Astrocyte of the spinal cord (primary cell): ENCODE data around the gene TTLL7.

ENCODE experiments used
- DNase-seq: peaks from one replicate; pipeline ENCODE4 v3.0.0; 2011; ENCODE audit warnings: low read depth, low spot score
- H3K4me3 ChIP-seq: 2 replicates; pipeline ENCODE4 v1.5.1; 2011; ENCODE audit warnings: low read depth, mild to moderate bottlenecking, low read length, moderate library complexity
- CTCF ChIP-seq: IDR thresholded peaks from 2 replicates; pipeline ENCODE4 v1.5.1; 2012; ENCODE audit warnings: low read depth, mild to moderate bottlenecking, low read length, inconsistent platforms
- in situ Hi-C: cut with HindIII; loops from 2 replicates; pipeline ENCODE4 v1.10.0; 2017; ENCODE audit warnings: low sequenced_read_pairs

The TTLL7 gene

GRCh38 chr1:83909687-83910086 is 89.2 kb downstream of the TTLL7 start:
- no peak overlapping the region for H3K4me3 ChIP-seq
- no peak for TF ChIP-seq CTCF
- no peak for DNase-seq
- in situ Hi-C loops: no loop called here

GRCh38 chr1:83905315-83905907 is 93.5 kb downstream of the TTLL7 start:
- no peak overlapping the region for H3K4me3 ChIP-seq
- peak; percentile 26 for DNase-seq
- TF ChIP-seq CTCF: peak; percentile 68
- in situ Hi-C loops: no loop called here

- TF ChIP-seq CTCF: no peak
- no peak overlapping the region for H3K4me3 ChIP-seq
- in situ Hi-C loops: no loop called here
- DNase-seq: peak; percentile 66
Observed at GRCh38 chr1:83901547-83902155, 97.3 kb downstream of the TTLL7 start.

GRCh38 chr1:83900524-83900923 is 98.4 kb downstream of the TTLL7 start:
- DNase-seq: peak; percentile 34
- TF ChIP-seq CTCF: no peak
- H3K4me3 ChIP-seq: no peak overlapping the region
- in situ Hi-C loops: no loop called here

- DNase-seq: no peak
- no peak overlapping the region for H3K4me3 ChIP-seq
- TF ChIP-seq CTCF: no peak
- in situ Hi-C loops: no loop called here
Observed at GRCh38 chr1:83897516-83897915, 101.4 kb downstream of the TTLL7 start.

GRCh38 chr1:83896299-83896698 is 102.6 kb downstream of the TTLL7 start:
- DNase-seq: no peak
- no peak for TF ChIP-seq CTCF
- in situ Hi-C loops: no loop called here
- no peak overlapping the region for H3K4me3 ChIP-seq

- H3K4me3 ChIP-seq: no peak overlapping the region
- in situ Hi-C loops: no loop called here
- peak; percentile 45 for DNase-seq
- no peak for TF ChIP-seq CTCF
Observed at GRCh38 chr1:83889707-83890106, 109.2 kb downstream of the TTLL7 start.
